DND-41 (cell line): ENCODE measurements around the gene TOM1L1.

ENCODE experiments used
- CTCF ChIP-seq: IDR thresholded peaks from 2 replicates; pipeline ENCODE4 v1.5.1; 2012; ENCODE audit warnings: borderline replicate concordance, low read length, moderate library complexity, mild to moderate bottlenecking; ENCODE audit not compliant: poor library complexity, severe bottlenecking; ENCODE audit errors: extremely low read depth
- EZH2 ChIP-seq: IDR thresholded peaks from 3 replicates; pipeline ENCODE4 v1.6.1; 2012; ENCODE audit warnings: borderline replicate concordance, low read depth, mild to moderate bottlenecking, moderate library complexity, low read length, inconsistent platforms; ENCODE audit not compliant: severe bottlenecking

GRCh38 chr17:54980375-54980774 is 79.7 kb downstream of the TOM1L1 start:
- TF ChIP-seq CTCF, result no peak
- no peak for TF ChIP-seq EZH2
